RCC 7860 (cell line): ENCODE data around the gene OTUD6A.
"Not testable (repeated sequence)": the region's sequence is repeated elsewhere in the genome, so short reads cannot be mapped to it uniquely, and the experiment has no call there.

Experiments
- DNase-seq: peaks from one replicate; pipeline ENCODE4 v3.0.0-alpha.2; 2015; ENCODE audit warnings: low spot score
- FAIRE-seq: peaks from 2 replicates; lab custom pipeline; 2012; peaks lifted over from hg19 to GRCh38; lab: Jason Lieb, UNC

The OTUD6A gene

GRCh38 chrX:70044541-70045245, 17.6 kb upstream of the OTUD6A start:
- DNase-seq: no peak
- no peak for FAIRE-seq

- FAIRE-seq (no peak), DNase-seq (no peak)
These were observed 15.3 kb upstream of the OTUD6A start for GRCh38 chrX:70046978-70047377.

- DNase-seq: no peak
- FAIRE-seq: no peak
These were observed 12.9 kb upstream of the OTUD6A start for GRCh38 chrX:70049406-70049805.

GRCh38 chrX:70049925-70050324, 12.3 kb upstream of the OTUD6A start, which contains the start of gene AWAT2:
Gene AWAT2 (minus strand): TSS chrX:70049938. CDS start chrX:70049932, 6 bp downstream.
- FAIRE-seq: no peak
- DNase-seq: no peak

- DNase-seq (no peak), FAIRE-seq (no peak)
These were observed 9.2 kb upstream of the OTUD6A start for GRCh38 chrX:70052895-70053615.

GRCh38 chrX:70054391-70054790, 7.9 kb upstream of the OTUD6A start:
- DNase-seq: no peak
- FAIRE-seq: no peak

- FAIRE-seq (no peak), DNase-seq (no peak)
These were observed 799 bp downstream of the OTUD6A start for GRCh38 chrX:70062961-70063550.

- DNase-seq (no peak), FAIRE-seq (no peak)
These were observed 4.4 kb downstream of the OTUD6A start for GRCh38 chrX:70066646-70067045.

GRCh38 chrX:70079297-70079696, 17.0 kb downstream of the OTUD6A start:
- DNase-seq: no peak
- FAIRE-seq: no peak

- FAIRE-seq (no peak), DNase-seq (no peak)
These were observed 17.6 kb downstream of the OTUD6A start for GRCh38 chrX:70079870-70080269.

GRCh38 chrX:70082723-70083122, 20.5 kb downstream of the OTUD6A start:
- FAIRE-seq: no peak
- DNase-seq: no peak

GRCh38 chrX:70084592-70085240, 22.5 kb downstream of the OTUD6A start:
- no peak for FAIRE-seq
- DNase-seq: no peak

- FAIRE-seq (no peak), DNase-seq (no peak)
These were observed 25.8 kb downstream of the OTUD6A start for GRCh38 chrX:70087857-70088630.

- DNase-seq (no peak), FAIRE-seq (no peak)
These were observed 26.5 kb downstream of the OTUD6A start for GRCh38 chrX:70088751-70089150.

GRCh38 chrX:70089604-70090297, 27.5 kb downstream of the OTUD6A start:
- FAIRE-seq (no peak), DNase-seq (peak; percentile 4)

GRCh38 chrX:70092247-70092646, 30.0 kb downstream of the OTUD6A start:
- no peak for FAIRE-seq

GRCh38 chrX:70096052-70096451, 33.8 kb downstream of the OTUD6A start:
- FAIRE-seq (no peak), DNase-seq (no peak)

More at GRCh38 chrX:70092247-70092646, 30.0 kb downstream of the OTUD6A start:
- no peak for DNase-seq

- FAIRE-seq (no peak), DNase-seq (no peak)
These were observed 43.0 kb downstream of the OTUD6A start for GRCh38 chrX:70105229-70105628.

GRCh38 chrX:70111436-70112026, 49.3 kb downstream of the OTUD6A start:
- FAIRE-seq, DNase-seq: not testable (repeated sequence)
